ENCODE measurements around the gene UQCRQ.

UQCRQ gene

GRCh38 chr5:132866342-132867045, at the start of gene UQCRQ, which contains the start of gene GDF9:
Gene UQCRQ, plus strand, starts transcription at chr5:132866642. Its CDS starts 240 bp downstream, at chr5:132866882.
Gene GDF9, minus strand, starts transcription at chr5:132866469. Its CDS starts 1,936 bp downstream, at chr5:132864533.
- peak; percentile 82 for DNase-seq

DNA sequence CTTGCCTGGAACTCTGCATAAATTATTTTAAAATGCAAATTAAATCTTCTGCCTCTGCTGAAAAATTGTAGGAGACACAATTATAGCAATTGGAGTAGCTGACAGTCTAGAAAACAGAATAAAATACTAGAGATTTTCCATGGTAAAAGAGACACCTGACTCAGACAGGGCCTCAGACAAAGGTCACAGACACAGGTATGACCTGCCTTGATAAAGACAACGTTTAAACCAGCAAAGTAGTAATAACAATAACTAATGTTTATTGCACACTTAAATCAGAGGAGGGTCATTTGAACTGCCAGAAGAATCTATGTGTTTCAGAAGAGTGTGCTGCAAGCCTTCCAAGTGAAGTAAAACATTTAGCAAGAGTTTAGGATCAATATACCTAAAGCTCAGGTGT, 49.4 kb upstream of the UQCRQ start:
- no peak for DNase-seq

DNA sequence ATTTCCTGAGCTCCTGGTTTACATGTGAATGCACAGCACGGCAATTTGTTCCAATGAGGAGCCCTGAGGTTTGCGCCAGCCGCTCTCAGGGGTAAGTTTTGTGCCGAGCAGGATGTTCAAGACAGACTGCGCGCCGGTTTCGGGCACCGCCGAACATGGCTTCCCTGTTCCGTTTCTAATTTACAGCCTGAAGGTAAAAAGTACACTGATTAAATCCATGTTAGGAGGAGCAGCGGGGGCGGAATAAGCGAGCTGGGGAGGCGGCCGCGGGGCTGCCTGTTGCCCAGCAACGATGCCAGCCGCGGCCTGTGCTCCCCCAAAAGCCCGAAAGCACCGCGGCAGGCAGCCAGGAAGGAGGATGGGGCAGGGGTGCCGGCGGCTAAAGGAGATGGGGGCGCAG, 47.0 kb upstream of the UQCRQ start:
- no peak for DNase-seq

DNA sequence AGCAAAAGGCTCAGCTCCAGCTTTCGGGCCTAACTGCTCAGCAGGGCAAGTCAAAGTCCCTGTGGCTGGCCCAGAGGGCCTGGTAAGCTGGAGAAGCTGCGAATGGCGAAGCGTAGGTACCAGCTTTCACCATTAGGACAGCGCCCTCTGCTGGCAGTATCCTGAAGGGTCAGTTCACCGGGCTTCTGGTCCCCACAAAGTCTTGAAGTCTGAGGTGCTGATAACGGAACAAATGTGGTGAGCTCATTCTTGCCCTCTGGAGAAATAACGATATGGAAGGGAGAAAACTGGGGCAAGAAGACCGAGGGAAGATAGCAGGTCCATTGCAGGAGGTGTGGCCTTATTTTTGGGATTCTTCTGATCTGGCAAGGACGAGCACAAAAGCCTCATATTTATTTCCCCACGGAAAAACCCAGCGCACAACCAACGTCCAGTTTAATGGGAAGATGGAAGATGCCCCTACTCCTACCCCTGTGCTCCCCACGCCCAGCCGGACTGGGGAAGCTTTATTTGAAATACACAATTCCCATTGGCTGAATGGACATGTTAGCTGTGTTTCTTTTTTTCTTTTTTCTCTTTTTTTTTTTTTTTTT, 46.2 kb upstream of the UQCRQ start:
- peak; percentile 88 for DNase-seq

DNA sequence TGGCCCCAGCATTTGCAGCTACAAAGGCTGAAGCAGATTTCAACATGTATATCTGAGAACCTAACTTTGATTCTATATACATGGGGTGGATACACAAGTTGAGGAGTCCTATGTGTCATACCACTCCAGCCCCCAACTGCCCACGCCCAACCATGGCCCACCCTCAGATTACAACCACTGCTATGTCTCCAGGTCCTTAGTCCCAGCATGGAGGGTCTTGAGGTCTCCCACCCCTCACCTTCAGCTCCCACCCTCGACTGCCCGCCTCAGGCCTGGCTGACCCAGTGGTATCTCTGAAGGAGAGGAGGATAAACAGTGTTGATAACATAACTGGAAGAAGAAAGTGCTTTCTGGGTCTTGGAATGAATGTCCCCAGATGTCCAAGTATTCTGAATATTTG, 45.1 kb upstream of the UQCRQ start:
- no peak for DNase-seq

DNA sequence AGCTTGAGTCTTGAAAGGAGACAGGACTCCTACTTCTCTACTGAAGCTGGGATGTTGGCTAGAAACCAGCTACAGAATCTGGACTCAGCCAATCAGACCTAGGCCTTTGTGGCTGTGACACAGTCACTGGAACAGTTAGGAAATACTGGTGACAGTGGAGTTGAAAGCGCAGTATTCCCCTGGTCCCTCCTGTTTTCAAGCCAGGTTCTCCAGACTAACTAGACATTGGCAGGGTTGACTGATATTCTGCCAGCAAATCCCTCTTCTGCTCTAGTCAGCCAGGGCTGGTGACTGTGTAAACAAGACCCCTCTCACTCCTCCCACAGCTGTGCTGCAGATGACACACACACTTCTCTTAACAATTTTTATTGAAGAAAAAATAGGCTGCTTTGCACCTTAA, 44.7 kb upstream of the UQCRQ start:
- DNase-seq = no peak

DNA sequence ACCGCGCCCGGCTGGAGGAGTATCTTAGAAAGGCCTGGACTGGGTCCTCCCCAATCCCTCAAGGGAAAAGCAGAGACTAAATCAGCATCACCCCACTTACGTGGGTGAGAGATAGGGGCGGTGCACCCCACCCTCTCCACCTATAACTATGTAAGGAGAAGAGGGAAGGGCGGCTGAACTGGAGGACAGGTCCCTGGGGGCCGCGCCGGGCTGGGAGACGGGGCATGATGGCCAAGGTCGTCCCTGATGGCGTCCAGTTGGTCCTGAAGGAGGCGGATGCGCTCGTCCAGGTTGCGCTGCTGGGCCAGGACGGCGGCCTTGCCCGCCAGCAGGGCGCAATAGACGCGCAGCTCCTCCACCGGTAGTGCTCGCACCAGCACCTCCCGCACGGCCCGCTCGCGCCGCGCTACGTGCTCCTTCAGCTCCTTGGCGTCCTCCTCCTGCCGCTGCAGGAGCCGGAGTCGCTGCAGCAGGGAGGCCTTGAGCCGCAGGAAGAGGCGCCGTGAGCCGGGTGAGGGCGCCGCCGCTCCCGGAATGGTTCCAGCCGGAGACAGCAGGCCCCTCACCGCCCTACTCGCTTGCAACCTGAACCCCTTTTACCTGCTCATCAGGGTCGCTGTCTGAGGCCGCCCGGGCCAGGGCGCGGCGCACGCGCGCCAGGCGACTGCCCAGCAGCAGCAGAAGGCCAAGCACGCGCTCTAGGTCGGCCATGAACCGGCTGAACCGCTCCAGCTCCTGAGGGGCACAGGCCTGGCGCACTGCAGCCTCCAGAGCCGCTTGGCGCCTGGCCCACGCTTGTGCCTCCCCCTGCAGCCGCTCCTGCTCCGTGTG, 43.6 kb upstream of the UQCRQ start:
- no peak for DNase-seq

- no peak for DNase-seq
These were observed 42.9 kb upstream of the UQCRQ start for GRCh38 chr5:132823481-132824050.

GRCh38 chr5:132824426-132824825, 42.0 kb upstream of the UQCRQ start:
- DNase-seq = no peak

DNA sequence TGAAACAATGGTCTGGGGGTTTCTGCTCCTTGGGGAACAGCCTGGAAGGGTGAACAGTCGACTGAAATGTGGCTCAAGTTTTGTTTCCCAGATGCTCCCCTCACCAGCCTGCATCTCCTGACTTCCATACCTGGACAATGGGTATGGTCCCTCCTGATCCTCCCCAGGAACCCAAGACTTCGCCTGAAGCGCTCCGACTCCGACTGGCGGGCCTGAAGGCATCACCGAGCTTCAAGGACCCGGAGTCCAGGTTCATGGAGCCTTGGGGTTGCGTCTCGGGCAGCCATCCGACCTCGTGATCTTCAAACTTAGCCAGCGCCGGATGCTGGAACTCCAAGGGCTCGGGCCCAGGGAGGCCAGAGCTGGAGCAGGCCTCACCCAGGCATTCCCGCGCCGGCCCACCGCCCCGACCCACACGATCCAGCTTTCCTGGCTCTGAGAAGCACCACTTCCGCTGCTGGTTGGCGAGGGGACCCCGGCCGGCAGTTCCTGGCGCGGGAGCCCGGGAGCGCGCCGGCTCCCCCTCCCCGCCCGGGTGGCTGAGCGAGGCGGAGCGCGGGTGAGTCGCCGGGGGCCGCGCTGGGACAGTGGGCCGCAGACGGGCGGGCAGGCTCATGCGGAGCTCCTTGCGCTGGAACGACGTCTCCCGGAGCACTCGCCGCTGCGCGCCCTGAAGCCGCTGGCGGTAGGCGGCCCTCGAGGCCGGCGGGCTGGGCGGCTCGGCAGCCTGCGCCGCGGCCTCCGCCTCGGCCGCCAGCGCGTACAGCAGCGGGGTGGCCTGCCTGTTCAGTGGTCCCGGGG, 41.2 kb upstream of the UQCRQ start:
- DNase-seq = no peak

DNA sequence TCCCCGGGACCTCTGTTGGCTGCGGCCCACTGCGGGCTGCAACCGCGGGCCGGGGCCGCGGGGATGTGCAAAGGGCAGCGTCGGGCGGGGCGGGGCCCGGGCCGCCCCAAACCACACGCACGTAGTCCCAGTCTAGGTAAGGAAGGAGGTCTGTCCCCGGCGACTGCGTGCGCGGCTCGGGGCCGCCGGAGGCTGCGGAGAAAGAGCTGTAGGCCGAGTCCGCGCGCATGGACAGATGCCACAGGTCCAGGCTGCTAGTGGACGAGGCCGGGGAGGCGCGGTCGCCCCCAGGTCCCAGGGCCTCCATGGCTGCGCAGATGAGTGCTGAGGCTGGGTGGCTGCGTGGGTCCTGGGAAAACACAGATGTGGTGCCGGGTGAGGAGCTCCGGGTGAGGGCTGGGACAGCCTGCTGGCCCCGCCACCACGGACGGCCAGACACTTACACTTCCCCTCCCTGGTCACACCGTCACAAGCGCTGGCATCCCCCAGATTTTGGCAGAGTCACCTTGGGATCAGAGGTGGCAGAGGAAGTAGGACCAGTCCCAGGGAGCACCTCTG, 40.5 kb upstream of the UQCRQ start:
- DNase-seq = no peak

DNA sequence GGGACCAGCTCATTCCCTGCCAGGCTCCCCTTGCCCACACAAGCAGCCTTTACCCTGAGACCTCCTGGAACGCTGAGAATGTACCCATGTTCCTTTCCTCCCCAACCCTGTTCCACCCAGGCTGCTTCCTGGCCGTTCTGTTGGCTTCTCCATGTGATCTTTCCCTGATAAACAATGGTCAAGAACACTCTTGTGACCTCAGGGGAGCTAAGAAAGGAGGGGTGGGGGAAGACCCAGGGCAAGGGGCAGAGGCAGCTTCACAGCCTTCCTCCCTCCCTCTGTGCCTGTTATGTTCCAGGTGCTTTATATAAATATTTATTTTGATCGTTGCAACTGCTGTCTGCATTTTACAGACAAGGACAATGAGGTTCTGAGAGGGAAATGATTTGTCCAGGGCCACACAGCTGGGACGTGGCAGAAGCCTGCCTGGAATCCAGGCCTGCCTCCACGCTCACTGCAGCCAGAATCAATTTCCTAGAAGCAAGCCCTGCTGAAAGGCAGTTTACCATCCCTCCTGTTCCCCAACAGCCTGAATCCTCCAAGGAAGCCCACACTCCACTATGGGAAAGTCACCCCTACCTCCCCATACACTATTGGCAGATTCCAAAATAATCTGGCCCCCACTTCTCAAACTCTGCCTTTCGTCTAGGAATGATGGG, 39.9 kb upstream of the UQCRQ start:
- no peak for DNase-seq

DNA sequence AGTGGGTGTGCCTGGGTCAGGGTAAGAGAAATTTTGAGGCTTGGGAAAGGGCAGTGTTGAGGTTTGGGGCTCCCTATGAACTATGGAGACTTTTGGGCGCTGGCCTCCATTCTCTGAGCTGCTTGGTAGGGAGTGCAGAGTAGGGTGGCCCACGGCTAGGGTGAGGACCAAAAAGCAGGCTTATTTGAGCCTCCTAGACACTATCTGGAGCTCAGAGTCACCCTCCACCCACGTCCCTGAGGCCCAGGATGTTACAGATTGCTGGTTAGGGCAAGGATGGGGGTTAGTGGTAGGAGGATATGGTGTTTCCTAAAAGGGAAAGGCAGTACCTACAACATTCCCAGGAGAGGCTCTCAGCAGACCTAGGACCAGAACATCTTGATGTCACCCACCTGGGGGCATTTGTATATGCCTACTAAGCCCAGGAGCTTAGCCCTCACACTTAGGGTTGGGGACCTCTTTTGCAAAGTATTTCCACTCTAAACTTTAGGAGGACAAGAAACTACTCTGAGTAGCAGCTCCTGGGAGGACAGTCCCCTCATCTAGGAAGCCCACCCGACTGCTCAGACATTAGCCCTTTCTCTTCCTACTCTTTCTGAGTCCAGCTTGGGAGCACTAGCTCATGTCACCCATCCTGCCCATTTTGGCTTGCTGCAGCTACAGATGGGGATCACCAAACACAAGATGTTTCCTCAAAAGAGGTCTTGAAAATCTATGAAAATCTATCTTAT, 38.3 kb upstream of the UQCRQ start:
- no peak for DNase-seq

GRCh38 chr5:132828846-132829494, 37.5 kb upstream of the UQCRQ start:
- no peak for DNase-seq

GRCh38 chr5:132829742-132830435, 36.6 kb upstream of the UQCRQ start:
- peak; percentile 77 for DNase-seq

DNA sequence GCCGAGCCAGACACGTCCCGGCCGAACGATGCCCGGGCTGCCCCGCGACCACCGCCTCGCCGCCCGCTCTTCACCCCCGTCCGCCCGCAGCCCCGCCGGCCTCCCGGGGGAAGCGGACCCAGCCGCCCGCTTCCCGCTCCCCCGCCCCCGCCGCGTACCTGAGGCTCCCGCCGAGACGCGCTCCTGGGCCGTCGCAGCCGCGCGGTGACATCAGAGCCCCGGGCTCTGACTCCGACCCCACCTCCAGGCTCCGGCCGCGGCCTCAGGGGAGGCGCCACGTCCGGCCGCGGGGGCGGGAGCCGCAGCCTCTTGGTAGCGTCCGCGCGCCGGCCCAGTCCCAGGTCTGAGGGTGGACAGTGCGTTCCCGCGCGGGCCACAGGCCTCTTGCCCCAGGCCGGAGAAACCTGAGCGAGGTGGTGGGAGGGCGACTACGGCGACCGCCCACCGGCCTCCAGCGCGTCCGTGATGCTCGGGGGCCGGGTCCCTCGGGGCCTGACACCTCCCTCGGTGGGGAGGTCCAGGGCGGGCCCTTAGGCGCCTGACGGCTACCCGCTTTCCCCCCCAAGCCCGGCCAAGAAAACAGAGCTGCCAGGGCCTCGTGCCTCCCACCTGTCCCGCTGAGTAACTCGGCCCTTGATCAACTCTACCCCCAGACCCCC, 35.9 kb upstream of the UQCRQ start, which contains the start of gene SHROOM1:
Gene SHROOM1 (minus strand): TSS at position 212 of the 659 bp plus-strand sequence. CDS start 4,507 bp downstream, outside the sequence.
- no peak for DNase-seq

GRCh38 chr5:132831095-132831860, 35.2 kb upstream of the UQCRQ start:
- DNase-seq = no peak

GRCh38 chr5:132832612-132833011, 33.8 kb upstream of the UQCRQ start:
- DNase-seq = no peak
